Endothelial cell (in vitro differentiated cells): ENCODE data around the gene OR2AT4. TPM values are rescaled to one million over a fixed set of nuclear protein-coding genes. Genes with fewer than 3 reads are reported as not detected.

Experiments
- total RNA-seq: library from RNA; stranded (reverse); fragmentation: NEBNext Ultra II Directional; extraction: Animal tissue kit (Norgen Biotek cat#: 25700); gene quantifications from one replicate; pipeline ENCODE4 v1.2.1, GENCODE V29; 2021; ENCODE audit not compliant: unreplicated experiment

The OR2AT4 gene
- total RNA-seq, 1 donor from 2014 or later: 0.08 TPM

Other genes with a start within 250 kb of the OR2AT4 start
- gene XRRA1, start 147.8 kb downstream of the OR2AT4 start, total RNA-seq: 8.0 TPM
- 130 TPM for gene SPCS2, start 147.6 kb downstream of the OR2AT4 start, total RNA-seq
- gene NEU3, start 107.9 kb downstream of the OR2AT4 start, total RNA-seq: 11.8 TPM
- 3.5 TPM for gene SLCO2B1, start 54.2 kb upstream of the OR2AT4 start, total RNA-seq
- gene TPBGL, start 143.9 kb upstream of the OR2AT4 start, total RNA-seq: 7.0 TPM